ENCODE data around the gene PTPRN2. TPM values are rescaled to one million over a fixed set of nuclear protein-coding genes. Genes with fewer than 3 reads are reported as not detected.

PTPRN2 gene
- total and polyA plus RNA-seq, 7 donors, result 3.2 to 7.1 (median 5.5) TPM

- peaks cover 0 to 8% (median 0%) of the 10 kb centered on the region in 3 donors for H3K27me3 ChIP-seq
- TF ChIP-seq CTCF (IDR thresholded peaks at IDR 0.05) (no peak), POLR2A (IDR thresholded peaks at IDR 0.05) (no peak), POLR2AphosphoS5 (IDR thresholded peaks at IDR 0.05) (no peak), EP300 (IDR thresholded peaks at IDR 0.05) (no peak)
- no peaks in the 10 kb centered on the region for H3K36me3 ChIP-seq
- H3K4me3 ChIP-seq, result no peak overlapping the region
- H3K4me1 ChIP-seq, result peaks cover 0 to 13% (median 11%) of the 10 kb centered on the region in 4 donors
- no peak overlapping the region for H3K27ac ChIP-seq
- DNase-seq, result no peak
- H3K9me3 ChIP-seq, result no peaks in the 10 kb centered on the region
- intact Hi-C loops (cut with DNase I), result no loop called here
Measured at GRCh38 chr7:158013085-158013668, 574.4 kb downstream of the PTPRN2 start.

- WGBS, 2 donors, result 86 to 88% methylated on average over 11 of the region's 11 CpGs
- H3K27me3 ChIP-seq, result peaks cover 0 to 8% (median 0%) of the 10 kb centered on the region in 3 donors
Measured at GRCh38 chr7:158011941-158012340, 575.7 kb downstream of the PTPRN2 start.

GRCh38 chr7:158010961-158011693 lies 576.5 kb downstream of the PTPRN2 start:
- no peak for DNase-seq
- no peak for TF ChIP-seq POLR2AphosphoS5 (IDR thresholded peaks at IDR 0.05)
- no peak for TF ChIP-seq EP300 (IDR thresholded peaks at IDR 0.05)
- no peak for TF ChIP-seq POLR2A (IDR thresholded peaks at IDR 0.05)
- no peak for TF ChIP-seq CTCF (IDR thresholded peaks at IDR 0.05)
- peaks cover 0 to 8% (median 0%) of the 10 kb centered on the region in 3 donors for H3K27me3 ChIP-seq
- no peaks in the 10 kb centered on the region for H3K9me3 ChIP-seq
- H3K36me3 ChIP-seq, result no peaks in the 10 kb centered on the region
- WGBS, 2 donors, result 61 to 77% methylated on average over 11 of the region's 11 CpGs
- no peak overlapping the region for H3K27ac ChIP-seq
- peaks cover 0 to 5% (median 4%) of the 10 kb centered on the region in 4 donors for H3K4me1 ChIP-seq
- peak overlapping the region in 1 of 4 donors; percentile 15 for H3K4me3 ChIP-seq
- intact Hi-C loops (cut with DNase I), result no loop called here

More at GRCh38 chr7:158011941-158012340, 575.7 kb downstream of the PTPRN2 start:
- H3K27ac ChIP-seq, result no peak overlapping the region
- H3K4me3 ChIP-seq, result peak overlapping the region in 1 of 4 donors; percentile 15
- H3K9me3 ChIP-seq, result no peaks in the 10 kb centered on the region
- no peak for DNase-seq
- H3K4me1 ChIP-seq, result peaks cover 0 to 13% (median 10%) of the 10 kb centered on the region in 4 donors
- H3K36me3 ChIP-seq, result no peaks in the 10 kb centered on the region
- intact Hi-C loops (cut with DNase I), result no loop called here
- TF ChIP-seq POLR2AphosphoS5 (IDR thresholded peaks at IDR 0.05), result no peak
- TF ChIP-seq EP300 (IDR thresholded peaks at IDR 0.05), result no peak
- no peak for TF ChIP-seq CTCF (IDR thresholded peaks at IDR 0.05)
- TF ChIP-seq POLR2A (IDR thresholded peaks at IDR 0.05), result no peak

GRCh38 chr7:158009886-158010285 lies 577.7 kb downstream of the PTPRN2 start:
- 64 to 70% methylated on average over 9 of the region's 9 CpGs for WGBS, 2 donors
- DNase-seq, result no peak
- intact Hi-C loops (cut with DNase I), result no loop called here

More at GRCh38 chr7:158009886-158010285, 577.7 kb downstream of the PTPRN2 start:
- Histone ChIP-seq H3K36me3 (no peaks in the 10 kb centered on the region), H3K27ac (no peak overlapping the region), H3K27me3 (peaks cover 0 to 8% (median 0%) of the 10 kb centered on the region in 3 donors), H3K4me1 (no peaks in the 10 kb centered on the region), H3K9me3 (no peaks in the 10 kb centered on the region), H3K4me3 (no peak overlapping the region)
- TF ChIP-seq EP300 (IDR thresholded peaks at IDR 0.05) (no peak), CTCF (IDR thresholded peaks at IDR 0.05) (no peak), POLR2AphosphoS5 (IDR thresholded peaks at IDR 0.05) (no peak), POLR2A (IDR thresholded peaks at IDR 0.05) (no peak)

Data from sigmoid colon (tissue), 7 donors.